SU-DHL-6 (cell line): ENCODE results near the gene VPS26B.

Experiments
- CTCF ChIP-seq: fragments of 200-600 bp; sonication (generic); IDR thresholded peaks from one replicate; pipeline ENCODE4 v1.5.1; 2017; ENCODE audit warnings: antibody characterized with exemption, mild to moderate bottlenecking, low read length, moderate library complexity; ENCODE audit not compliant: insufficient read depth, poor library complexity, severe bottlenecking
- EZH2phosphoT487 ChIP-seq: fragments of 200-600 bp; sonication (generic), shearing (Covaris generic); conservative IDR thresholded peaks from 2 replicates; pipeline ENCODE4 v1.6.1; 2018; ENCODE audit warnings: mild to moderate bottlenecking, antibody characterized with exemption, low read length, moderate library complexity, mixed read lengths

GRCh38 chr11:134242376-134242775 lies 17.9 kb downstream of the VPS26B start:
- TF ChIP-seq CTCF (no peak), EZH2phosphoT487 (no peak)
